WTC11 (cell line): ENCODE measurements around the gene PRKAR2B. TPM values are rescaled to one million over a fixed set of nuclear protein-coding genes. Genes with fewer than 3 reads are reported as not detected.

Experiments used
- ATAC-seq: fragments of 200-7000 bp; cut with Tn5 transposase; 2 replicates; pipeline ENCODE4 v1.10.0; 2021; ENCODE audit warnings: mild to moderate bottlenecking, moderate library complexity
- CTCF ChIA-PET: fragments of 300-600 bp; sonication (Branson Sonifier 250); formaldehyde crosslinking; loops from one replicate; lab custom pipeline; 2021; ENCODE audit warnings: antibody characterized with exemption; lab: Charles Lee
- POLR2A ChIA-PET: fragments of 350-600 bp; sonication (Branson Sonifier 250); formaldehyde crosslinking; loops from one replicate; lab custom pipeline; 2021; ENCODE audit warnings: antibody characterized with exemption; lab: Charles Lee
- DNase-seq: peaks from one replicate; pipeline ENCODE4 v3.0.0; 2021; ENCODE audit warnings: low spot score
- H3K27ac Mint-ChIP-seq: 2 replicates; pipeline ENCODE4 v1.8.0; 2021; ENCODE audit warnings: mixed read lengths
- H3K27me3 Mint-ChIP-seq: 2 replicates; pipeline ENCODE4 v1.8.0; 2021; ENCODE audit warnings: low read depth, mild to moderate bottlenecking, moderate library complexity, mixed read lengths
- H3K36me3 Mint-ChIP-seq: 2 replicates; pipeline ENCODE4 v1.8.0; 2021; ENCODE audit warnings: mixed read lengths
- H3K4me1 Mint-ChIP-seq: 2 replicates; pipeline ENCODE4 v1.8.0; 2022; ENCODE audit warnings: mixed read lengths
- H3K4me3 Mint-ChIP-seq: 2 replicates; pipeline ENCODE4 v1.8.0; 2021; ENCODE audit warnings: mild to moderate bottlenecking, moderate library complexity, mixed read lengths
- H3K9me3 Mint-ChIP-seq: 2 replicates; pipeline ENCODE4 v1.8.0; 2021; ENCODE audit warnings: mixed read lengths
- EMX1 ChIP-seq: fragments of 250-450 bp; sonication (Bioruptor Pico); IDR thresholded peaks from 2 replicates; pipeline ENCODE4 v1.8.0; 2021; ENCODE audit warnings: mild to moderate bottlenecking
- ETV6 ChIP-seq: sonication (generic); formaldehyde crosslinking; IDR thresholded peaks from 2 replicates; pipeline ENCODE4 v1.8.1; 2022; ENCODE audit warnings: mild to moderate bottlenecking, missing genetic modification reagents
- FOXK1 ChIP-seq: sonication (generic); formaldehyde crosslinking; IDR thresholded peaks from 2 replicates; pipeline ENCODE4 v1.8.0; 2022; ENCODE audit warnings: mild to moderate bottlenecking, moderate library complexity, missing genetic modification reagents
- IRF2 ChIP-seq: sonication (generic); formaldehyde crosslinking; IDR thresholded peaks from 2 replicates; pipeline ENCODE4 v1.8.0; 2022; ENCODE audit warnings: low read depth, missing genetic modification reagents, borderline replicate concordance
- MXD4 ChIP-seq: fragments of 250-450 bp; sonication (Bioruptor Pico); IDR thresholded peaks from 2 replicates; pipeline ENCODE4 v1.8.0; 2021; ENCODE audit warnings: mild to moderate bottlenecking, moderate library complexity, borderline replicate concordance
- NR1H2 ChIP-seq: sonication (generic); formaldehyde crosslinking; IDR thresholded peaks from 2 replicates; pipeline ENCODE4 v1.9.0; 2021; ENCODE audit warnings: mild to moderate bottlenecking, moderate library complexity, missing genetic modification reagents
- NR2C2 ChIP-seq: sonication (generic); formaldehyde crosslinking; IDR thresholded peaks from 2 replicates; pipeline ENCODE4 v1.8.0; 2022; ENCODE audit warnings: mild to moderate bottlenecking, missing genetic modification reagents
- OVOL2 ChIP-seq: fragments of 250-450 bp; sonication (Bioruptor Pico); IDR thresholded peaks from 2 replicates; pipeline ENCODE4 v1.9.0; 2021; ENCODE audit warnings: mild to moderate bottlenecking, borderline replicate concordance
- SMAD4 ChIP-seq: sonication (generic); formaldehyde crosslinking; IDR thresholded peaks from 2 replicates; pipeline ENCODE4 v1.8.0; 2022; ENCODE audit warnings: mild to moderate bottlenecking, missing genetic modification reagents
- SOX15 ChIP-seq: fragments of 250-450 bp; sonication (Bioruptor Pico); IDR thresholded peaks from 2 replicates; pipeline ENCODE4 v1.9.0; 2021; ENCODE audit warnings: mild to moderate bottlenecking
- SP1 ChIP-seq: sonication (generic); formaldehyde crosslinking; conservative IDR thresholded peaks from 2 replicates; pipeline ENCODE4 v1.8.1; 2022; ENCODE audit warnings: missing genetic modification reagents
- TEAD4 ChIP-seq: sonication (generic); formaldehyde crosslinking; IDR thresholded peaks from 2 replicates; pipeline ENCODE4 v1.8.0; 2022; ENCODE audit warnings: mild to moderate bottlenecking, missing genetic modification reagents
- TP53 ChIP-seq: sonication (generic); formaldehyde crosslinking; IDR thresholded peaks from 2 replicates; pipeline ENCODE4 v1.8.1; 2023; ENCODE audit warnings: mild to moderate bottlenecking, missing genetic modification reagents
- ZNF121 ChIP-seq: sonication (generic); formaldehyde crosslinking; IDR thresholded peaks from 2 replicates; pipeline ENCODE4 v1.8.0; 2023; ENCODE audit warnings: missing genetic modification reagents
- ZNF263 ChIP-seq: sonication (generic); formaldehyde crosslinking; IDR thresholded peaks from 2 replicates; pipeline ENCODE4 v1.8.1; 2022; ENCODE audit warnings: low read depth, mild to moderate bottlenecking, moderate library complexity, missing genetic modification reagents
- ZNF416 ChIP-seq: fragments of 250-450 bp; sonication (Bioruptor Pico); IDR thresholded peaks from 2 replicates; pipeline ENCODE4 v1.9.0; 2021; ENCODE audit warnings: mild to moderate bottlenecking, inconsistent platforms
- ZNF671 ChIP-seq: fragments of 250-450 bp; sonication (Bioruptor Pico); IDR thresholded peaks from 2 replicates; pipeline ENCODE4 v1.8.0; 2021; ENCODE audit warnings: mild to moderate bottlenecking
- total RNA-seq: library from RNA; stranded (reverse); gene quantifications from 3 replicates; pipeline ENCODE4 v1.2.3, GENCODE V29; 2021
- TF ChIP-seq, protein P1 (sequence below): sonication (generic); formaldehyde crosslinking; IDR thresholded peaks from 2 replicates; pipeline ENCODE4 v1.8.0; 2023; ENCODE audit warnings: missing genetic modification reagents, mild to moderate bottlenecking, borderline replicate concordance
- TF ChIP-seq, protein P2 (sequence below): sonication (generic); formaldehyde crosslinking; IDR thresholded peaks from 2 replicates; pipeline ENCODE4 v1.8.0; 2022; ENCODE audit warnings: mild to moderate bottlenecking, missing genetic modification reagents
- TF ChIP-seq, protein P3 (sequence below): sonication (generic); formaldehyde crosslinking; IDR thresholded peaks from 2 replicates; pipeline ENCODE4 v1.8.1; 2022; ENCODE audit warnings: missing genetic modification reagents, borderline replicate concordance
- TF ChIP-seq, protein P4 (sequence below): sonication (generic); formaldehyde crosslinking; IDR thresholded peaks from 2 replicates; pipeline ENCODE4 v1.8.1; 2023; ENCODE audit warnings: mild to moderate bottlenecking, moderate library complexity, missing genetic modification reagents
- TF ChIP-seq, protein P5 (sequence below): fragments of 200-600 bp; IDR thresholded peaks from 2 replicates; pipeline ENCODE4 v1.8.0; 2022; ENCODE audit warnings: antibody characterized with exemption
- TF ChIP-seq, protein P6 (sequence below): fragments of 250-450 bp; sonication (Bioruptor Pico); IDR thresholded peaks from 2 replicates; pipeline ENCODE4 v1.9.0; 2021; ENCODE audit warnings: mild to moderate bottlenecking
- TF ChIP-seq, protein P7 (sequence below): sonication (generic); formaldehyde crosslinking; IDR thresholded peaks from 2 replicates; pipeline ENCODE4 v1.8.1; 2022; ENCODE audit warnings: mild to moderate bottlenecking, moderate library complexity, missing genetic modification reagents

Gene PRKAR2B
- total RNA-seq, 1 experiment from 2014 or later = 29.6 TPM

DNA sequence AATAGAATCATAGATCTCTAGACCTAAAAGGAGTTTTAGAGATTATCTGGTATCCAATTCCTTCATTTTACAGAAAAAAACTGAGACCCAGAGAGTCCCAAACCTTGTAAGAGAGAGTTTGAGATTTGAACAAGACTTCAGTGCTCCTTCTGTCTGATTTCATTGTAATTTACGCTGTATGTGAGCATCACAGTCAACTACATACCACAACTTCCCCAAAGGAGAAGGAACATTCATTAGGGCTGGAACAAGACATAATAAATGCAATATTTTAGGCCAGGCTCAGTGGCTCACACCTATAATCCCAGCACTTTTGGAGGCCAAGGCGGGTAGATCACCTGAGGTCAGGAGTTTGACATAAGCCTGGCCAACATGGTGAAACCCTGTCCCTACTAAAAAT, 17.3 kb upstream of the PRKAR2B start:
- Mint-ChIP-seq H3K9me3 (peaks cover 11% of the 10 kb centered on the region), H3K36me3 (peaks cover 5% of the 10 kb centered on the region), H3K4me1 (no peaks in the 10 kb centered on the region), H3K4me3 (no peak overlapping the region), H3K27ac (no peak overlapping the region), H3K27me3 (no peaks in the 10 kb centered on the region)
- CTCF ChIA-PET = no interaction called here
- ATAC-seq = no peak
- POLR2A ChIA-PET = interaction anchor here (0.7 kb wide), 2 partner anchors 99 to 251 kb away, joined by 3 read pairs; no protein-coding TSS in a partner anchor
- TF ChIP-seq TEAD4 (CRISPR knock-in tag) (no peak), NR1H2 (no peak), SOX15 (CRISPR knock-in tag) (no peak), ETV6 (CRISPR knock-in tag) (no peak), TP53 (CRISPR knock-in tag) (no peak), SMAD4 (CRISPR knock-in tag) (no peak), FOXK1 (CRISPR knock-in tag) (no peak), EMX1 (CRISPR knock-in tag) (no peak), ZNF121 (no peak)
- TF ChIP-seq, protein P1, sequence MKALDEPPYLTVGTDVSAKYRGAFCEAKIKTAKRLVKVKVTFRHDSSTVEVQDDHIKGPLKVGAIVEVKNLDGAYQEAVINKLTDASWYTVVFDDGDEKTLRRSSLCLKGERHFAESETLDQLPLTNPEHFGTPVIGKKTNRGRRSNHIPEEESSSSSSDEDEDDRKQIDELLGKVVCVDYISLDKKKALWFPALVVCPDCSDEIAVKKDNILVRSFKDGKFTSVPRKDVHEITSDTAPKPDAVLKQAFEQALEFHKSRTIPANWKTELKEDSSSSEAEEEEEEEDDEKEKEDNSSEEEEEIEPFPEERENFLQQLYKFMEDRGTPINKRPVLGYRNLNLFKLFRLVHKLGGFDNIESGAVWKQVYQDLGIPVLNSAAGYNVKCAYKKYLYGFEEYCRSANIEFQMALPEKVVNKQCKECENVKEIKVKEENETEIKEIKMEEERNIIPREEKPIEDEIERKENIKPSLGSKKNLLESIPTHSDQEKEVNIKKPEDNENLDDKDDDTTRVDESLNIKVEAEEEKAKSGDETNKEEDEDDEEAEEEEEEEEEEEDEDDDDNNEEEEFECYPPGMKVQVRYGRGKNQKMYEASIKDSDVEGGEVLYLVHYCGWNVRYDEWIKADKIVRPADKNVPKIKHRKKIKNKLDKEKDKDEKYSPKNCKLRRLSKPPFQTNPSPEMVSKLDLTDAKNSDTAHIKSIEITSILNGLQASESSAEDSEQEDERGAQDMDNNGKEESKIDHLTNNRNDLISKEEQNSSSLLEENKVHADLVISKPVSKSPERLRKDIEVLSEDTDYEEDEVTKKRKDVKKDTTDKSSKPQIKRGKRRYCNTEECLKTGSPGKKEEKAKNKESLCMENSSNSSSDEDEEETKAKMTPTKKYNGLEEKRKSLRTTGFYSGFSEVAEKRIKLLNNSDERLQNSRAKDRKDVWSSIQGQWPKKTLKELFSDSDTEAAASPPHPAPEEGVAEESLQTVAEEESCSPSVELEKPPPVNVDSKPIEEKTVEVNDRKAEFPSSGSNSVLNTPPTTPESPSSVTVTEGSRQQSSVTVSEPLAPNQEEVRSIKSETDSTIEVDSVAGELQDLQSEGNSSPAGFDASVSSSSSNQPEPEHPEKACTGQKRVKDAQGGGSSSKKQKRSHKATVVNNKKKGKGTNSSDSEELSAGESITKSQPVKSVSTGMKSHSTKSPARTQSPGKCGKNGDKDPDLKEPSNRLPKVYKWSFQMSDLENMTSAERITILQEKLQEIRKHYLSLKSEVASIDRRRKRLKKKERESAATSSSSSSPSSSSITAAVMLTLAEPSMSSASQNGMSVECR (CRISPR knock-in tag) = no peak
- TF ChIP-seq, protein P2, sequence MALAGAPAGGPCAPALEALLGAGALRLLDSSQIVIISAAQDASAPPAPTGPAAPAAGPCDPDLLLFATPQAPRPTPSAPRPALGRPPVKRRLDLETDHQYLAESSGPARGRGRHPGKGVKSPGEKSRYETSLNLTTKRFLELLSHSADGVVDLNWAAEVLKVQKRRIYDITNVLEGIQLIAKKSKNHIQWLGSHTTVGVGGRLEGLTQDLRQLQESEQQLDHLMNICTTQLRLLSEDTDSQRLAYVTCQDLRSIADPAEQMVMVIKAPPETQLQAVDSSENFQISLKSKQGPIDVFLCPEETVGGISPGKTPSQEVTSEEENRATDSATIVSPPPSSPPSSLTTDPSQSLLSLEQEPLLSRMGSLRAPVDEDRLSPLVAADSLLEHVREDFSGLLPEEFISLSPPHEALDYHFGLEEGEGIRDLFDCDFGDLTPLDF (CRISPR knock-in tag) = no peak
- TF ChIP-seq, protein P3, sequence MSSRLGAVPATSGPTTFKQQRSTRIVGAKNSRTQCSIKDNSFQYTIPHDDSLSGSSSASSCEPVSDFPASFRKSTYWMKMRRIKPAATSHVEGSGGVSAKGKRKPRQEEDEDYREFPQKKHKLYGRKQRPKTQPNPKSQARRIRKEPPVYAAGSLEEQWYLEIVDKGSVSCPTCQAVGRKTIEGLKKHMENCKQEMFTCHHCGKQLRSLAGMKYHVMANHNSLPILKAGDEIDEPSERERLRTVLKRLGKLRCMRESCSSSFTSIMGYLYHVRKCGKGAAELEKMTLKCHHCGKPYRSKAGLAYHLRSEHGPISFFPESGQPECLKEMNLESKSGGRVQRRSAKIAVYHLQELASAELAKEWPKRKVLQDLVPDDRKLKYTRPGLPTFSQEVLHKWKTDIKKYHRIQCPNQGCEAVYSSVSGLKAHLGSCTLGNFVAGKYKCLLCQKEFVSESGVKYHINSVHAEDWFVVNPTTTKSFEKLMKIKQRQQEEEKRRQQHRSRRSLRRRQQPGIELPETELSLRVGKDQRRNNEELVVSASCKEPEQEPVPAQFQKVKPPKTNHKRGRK (CRISPR knock-in tag) = no peak
- TF ChIP-seq, protein P4, sequence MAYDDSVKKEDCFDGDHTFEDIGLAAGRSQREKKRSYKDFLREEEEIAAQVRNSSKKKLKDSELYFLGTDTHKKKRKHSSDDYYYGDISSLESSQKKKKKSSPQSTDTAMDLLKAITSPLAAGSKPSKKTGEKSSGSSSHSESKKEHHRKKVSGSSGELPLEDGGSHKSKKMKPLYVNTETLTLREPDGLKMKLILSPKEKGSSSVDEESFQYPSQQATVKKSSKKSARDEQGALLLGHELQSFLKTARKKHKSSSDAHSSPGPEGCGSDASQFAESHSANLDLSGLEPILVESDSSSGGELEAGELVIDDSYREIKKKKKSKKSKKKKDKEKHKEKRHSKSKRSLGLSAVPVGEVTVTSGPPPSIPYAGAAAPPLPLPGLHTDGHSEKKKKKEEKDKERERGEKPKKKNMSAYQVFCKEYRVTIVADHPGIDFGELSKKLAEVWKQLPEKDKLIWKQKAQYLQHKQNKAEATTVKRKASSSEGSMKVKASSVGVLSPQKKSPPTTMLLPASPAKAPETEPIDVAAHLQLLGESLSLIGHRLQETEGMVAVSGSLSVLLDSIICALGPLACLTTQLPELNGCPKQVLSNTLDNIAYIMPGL (CRISPR knock-in tag) = no peak
- TF ChIP-seq, protein P5, sequence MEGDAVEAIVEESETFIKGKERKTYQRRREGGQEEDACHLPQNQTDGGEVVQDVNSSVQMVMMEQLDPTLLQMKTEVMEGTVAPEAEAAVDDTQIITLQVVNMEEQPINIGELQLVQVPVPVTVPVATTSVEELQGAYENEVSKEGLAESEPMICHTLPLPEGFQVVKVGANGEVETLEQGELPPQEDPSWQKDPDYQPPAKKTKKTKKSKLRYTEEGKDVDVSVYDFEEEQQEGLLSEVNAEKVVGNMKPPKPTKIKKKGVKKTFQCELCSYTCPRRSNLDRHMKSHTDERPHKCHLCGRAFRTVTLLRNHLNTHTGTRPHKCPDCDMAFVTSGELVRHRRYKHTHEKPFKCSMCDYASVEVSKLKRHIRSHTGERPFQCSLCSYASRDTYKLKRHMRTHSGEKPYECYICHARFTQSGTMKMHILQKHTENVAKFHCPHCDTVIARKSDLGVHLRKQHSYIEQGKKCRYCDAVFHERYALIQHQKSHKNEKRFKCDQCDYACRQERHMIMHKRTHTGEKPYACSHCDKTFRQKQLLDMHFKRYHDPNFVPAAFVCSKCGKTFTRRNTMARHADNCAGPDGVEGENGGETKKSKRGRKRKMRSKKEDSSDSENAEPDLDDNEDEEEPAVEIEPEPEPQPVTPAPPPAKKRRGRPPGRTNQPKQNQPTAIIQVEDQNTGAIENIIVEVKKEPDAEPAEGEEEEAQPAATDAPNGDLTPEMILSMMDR = no peak
- DNase-seq = no peak

DNA sequence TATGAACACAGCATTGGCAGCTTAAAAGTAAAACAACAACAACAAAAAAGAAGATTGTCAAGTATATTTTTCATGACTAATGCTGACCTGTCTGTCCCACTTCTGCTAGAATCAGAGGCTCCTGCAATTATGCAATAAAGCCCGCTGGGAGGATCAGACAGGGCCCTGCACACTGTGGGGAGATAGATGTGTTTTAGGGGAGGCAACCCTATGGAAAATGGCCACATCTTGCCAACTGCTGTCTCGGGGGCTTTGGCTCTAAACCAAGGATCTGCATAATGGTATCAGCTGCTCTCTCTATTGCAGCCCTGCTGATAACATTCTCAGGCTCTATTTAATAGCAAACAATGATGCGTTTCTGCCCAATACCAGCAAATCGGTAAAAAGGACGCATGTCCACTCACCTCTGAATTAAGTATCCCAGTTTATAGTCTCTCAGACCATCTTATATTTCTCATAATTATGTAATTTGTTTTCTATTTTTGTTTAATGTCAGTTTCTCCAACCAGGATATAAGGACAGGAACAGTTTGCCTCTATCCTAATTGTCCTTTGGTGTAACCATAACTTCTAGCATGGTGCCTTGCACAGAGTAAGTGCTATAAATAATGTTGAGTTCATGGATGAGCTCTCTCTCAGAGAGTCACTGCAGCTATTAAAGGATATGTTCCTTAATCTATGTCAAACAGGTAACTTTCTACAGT, 15.3 kb upstream of the PRKAR2B start:
- ChIA-PET POLR2A (no interaction called here), CTCF (interaction anchor here (1.0 kb wide), 1 partner anchor 18 kb away, joined by 3 read pairs; no protein-coding TSS in a partner anchor)
- no peak for TF ChIP-seq ZNF671 (CRISPR knock-in tag)
- TF ChIP-seq FOXK1 (CRISPR knock-in tag) = no peak
- no peak for TF ChIP-seq IRF2 (CRISPR knock-in tag)
- TF ChIP-seq, protein P6, sequence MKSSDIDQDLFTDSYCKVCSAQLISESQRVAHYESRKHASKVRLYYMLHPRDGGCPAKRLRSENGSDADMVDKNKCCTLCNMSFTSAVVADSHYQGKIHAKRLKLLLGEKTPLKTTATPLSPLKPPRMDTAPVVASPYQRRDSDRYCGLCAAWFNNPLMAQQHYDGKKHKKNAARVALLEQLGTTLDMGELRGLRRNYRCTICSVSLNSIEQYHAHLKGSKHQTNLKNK (CRISPR knock-in tag) = no peak
- TF ChIP-seq ZNF416 = no peak
- no peak for TF ChIP-seq ZNF263 (CRISPR knock-in tag)
- no peak for TF ChIP-seq SP1 (CRISPR knock-in tag)
- TF ChIP-seq OVOL2 (CRISPR knock-in tag) = no peak
- TF ChIP-seq, protein P7, sequence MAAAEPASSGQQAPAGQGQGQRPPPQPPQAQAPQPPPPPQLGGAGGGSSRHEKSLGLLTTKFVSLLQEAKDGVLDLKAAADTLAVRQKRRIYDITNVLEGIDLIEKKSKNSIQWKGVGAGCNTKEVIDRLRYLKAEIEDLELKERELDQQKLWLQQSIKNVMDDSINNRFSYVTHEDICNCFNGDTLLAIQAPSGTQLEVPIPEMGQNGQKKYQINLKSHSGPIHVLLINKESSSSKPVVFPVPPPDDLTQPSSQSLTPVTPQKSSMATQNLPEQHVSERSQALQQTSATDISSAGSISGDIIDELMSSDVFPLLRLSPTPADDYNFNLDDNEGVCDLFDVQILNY (CRISPR knock-in tag) = no peak
- TF ChIP-seq SOX15 (CRISPR knock-in tag) = no peak
- no peak for TF ChIP-seq NR2C2
- no peak for TF ChIP-seq MXD4 (CRISPR knock-in tag)

More for the DNA sequence above, 15.3 kb upstream of the PRKAR2B start:
- DNase-seq (no peak), ATAC-seq (no peak)
- H3K4me1 Mint-ChIP-seq = no peaks in the 10 kb centered on the region
- no peaks in the 10 kb centered on the region for H3K36me3 Mint-ChIP-seq
- H3K9me3 Mint-ChIP-seq = 0 out of 2 replicates have a peak, but pooled peaks cover 3% of the 10 kb centered on the region
- H3K27me3 Mint-ChIP-seq = no peaks in the 10 kb centered on the region
- no peak overlapping the region for H3K4me3 Mint-ChIP-seq
- H3K27ac Mint-ChIP-seq = no peak overlapping the region
